NCI-H446 (cell line): ENCODE data around the gene ACTN2.

ENCODE experiments used
- DNase-seq, 2 experiments: peaks; one replicate each; lab custom pipeline; 2025; lab: John Stamatoyannopoulos, UW

ACTN2 gene

DNA sequence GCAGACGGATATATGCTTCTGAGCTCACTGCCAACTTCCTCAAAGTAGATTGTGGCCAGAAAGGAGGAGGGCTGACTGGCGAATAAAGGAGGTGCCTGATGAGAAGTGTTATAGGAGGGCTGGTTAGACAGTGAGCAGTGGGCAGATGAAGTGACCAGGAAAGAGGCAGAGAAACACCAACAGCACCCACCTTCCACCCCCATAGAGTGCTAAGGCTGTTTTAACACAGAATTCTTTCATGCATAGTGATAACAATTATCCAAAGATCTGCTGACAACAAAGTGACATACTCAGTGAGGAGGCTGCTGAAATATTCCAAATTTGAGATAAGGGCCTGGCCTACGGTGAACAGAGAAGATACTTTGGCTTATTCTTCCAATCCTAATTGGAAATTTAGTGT is 87.6 kb downstream of the ACTN2 start:
- DNase-seq = no peak

DNA sequence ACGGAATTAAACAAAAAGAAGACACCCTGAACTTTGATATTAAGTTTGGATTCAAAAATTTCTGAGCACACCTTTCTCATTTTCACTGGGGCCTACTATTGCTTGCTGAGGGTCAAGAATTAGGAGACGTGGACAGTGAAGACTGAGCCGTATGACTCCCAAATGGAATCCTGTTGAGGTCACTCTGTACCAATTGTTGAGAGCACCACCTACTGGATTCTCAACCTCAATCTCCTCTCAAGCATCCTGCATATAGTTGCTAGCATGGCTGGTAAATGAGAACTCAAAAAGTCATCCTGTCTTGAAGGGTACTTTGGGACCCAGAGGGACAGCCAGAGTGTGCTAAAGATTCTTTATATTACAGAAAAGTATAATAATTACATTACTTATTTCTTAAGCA is 88.6 kb downstream of the ACTN2 start:
- no peak for DNase-seq

DNA sequence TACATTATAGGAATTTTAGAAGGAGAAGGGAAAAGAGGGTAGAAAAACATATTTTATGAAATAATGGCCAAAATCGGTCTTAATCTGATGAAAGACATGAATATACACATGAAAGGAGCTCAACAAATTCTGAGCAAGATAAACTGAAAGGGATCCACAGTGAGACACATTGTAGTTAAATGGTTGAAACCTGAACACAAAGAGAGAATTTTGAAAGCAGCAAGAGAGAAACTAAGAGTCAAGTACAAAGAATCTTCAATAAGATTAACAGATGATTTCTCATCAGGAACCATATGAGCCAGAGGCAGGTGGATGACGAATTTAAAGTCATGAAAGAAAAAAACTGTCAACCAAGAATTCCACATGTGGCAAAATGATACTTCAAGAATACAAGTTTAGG is 93.0 kb downstream of the ACTN2 start:
- DNase-seq = no peak

DNA sequence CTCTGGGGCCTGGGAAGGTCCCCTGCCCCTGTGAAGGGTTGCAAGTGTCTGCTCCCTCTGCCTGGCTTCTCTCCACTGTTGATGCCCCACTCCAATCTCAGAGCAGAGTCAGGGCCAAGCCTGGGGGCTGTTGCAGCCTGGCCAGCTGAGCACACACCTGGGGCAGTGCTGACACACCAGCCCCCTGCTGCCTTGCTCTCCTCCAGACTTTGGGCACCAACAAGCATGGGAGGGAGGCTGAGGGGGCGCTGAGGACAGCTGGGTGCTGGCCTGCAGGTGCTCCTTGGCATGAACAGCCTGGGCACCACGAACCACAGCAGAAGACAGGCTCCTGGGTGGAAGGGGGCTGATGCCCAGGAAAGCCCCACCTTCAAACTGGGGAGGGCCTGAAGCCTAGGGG is 99.2 kb downstream of the ACTN2 start:
- no peak for DNase-seq

DNA sequence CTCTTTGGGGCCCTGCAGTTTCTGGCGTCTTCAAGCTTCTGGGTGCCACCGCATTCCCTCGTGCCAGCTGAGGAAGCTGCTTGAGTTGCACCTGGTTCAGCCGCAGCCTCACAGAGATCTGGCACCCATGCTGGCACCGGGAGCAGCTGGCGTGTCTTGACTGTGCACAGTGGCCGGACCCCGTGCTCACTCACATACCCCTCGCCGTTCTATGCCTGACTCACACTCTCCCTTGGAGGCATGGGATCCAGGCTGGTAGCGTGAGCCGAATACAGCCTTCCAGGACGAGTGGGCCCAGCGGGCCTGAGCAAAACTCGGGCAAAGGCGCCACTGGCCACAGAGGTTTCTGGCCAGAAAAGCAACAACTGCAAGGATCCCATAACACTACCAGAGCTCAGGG is 100.2 kb downstream of the ACTN2 start:
- no peak for DNase-seq

DNA sequence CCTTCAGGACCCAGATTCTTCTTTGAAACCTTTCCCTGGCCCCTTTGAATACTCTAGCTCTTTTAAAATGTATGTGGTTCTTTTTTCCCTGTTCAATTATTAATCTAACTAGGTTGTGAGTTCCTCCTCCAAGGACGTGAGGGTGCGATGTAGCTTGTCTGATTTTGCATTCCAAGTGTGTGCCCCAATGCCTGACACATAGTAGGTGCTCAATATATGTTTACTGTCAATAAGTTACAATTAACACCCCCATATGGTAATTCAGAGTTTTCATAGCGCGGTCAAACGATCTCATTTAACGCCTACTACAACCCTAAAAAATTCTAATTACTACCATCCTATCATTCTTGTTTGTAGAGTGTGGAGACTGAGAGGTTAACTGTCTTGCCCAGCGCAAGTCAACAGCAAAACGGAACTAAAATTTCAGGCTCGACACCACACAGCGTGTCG is 108.3 kb downstream of the ACTN2 start:
- DNase-seq = no peak

DNA sequence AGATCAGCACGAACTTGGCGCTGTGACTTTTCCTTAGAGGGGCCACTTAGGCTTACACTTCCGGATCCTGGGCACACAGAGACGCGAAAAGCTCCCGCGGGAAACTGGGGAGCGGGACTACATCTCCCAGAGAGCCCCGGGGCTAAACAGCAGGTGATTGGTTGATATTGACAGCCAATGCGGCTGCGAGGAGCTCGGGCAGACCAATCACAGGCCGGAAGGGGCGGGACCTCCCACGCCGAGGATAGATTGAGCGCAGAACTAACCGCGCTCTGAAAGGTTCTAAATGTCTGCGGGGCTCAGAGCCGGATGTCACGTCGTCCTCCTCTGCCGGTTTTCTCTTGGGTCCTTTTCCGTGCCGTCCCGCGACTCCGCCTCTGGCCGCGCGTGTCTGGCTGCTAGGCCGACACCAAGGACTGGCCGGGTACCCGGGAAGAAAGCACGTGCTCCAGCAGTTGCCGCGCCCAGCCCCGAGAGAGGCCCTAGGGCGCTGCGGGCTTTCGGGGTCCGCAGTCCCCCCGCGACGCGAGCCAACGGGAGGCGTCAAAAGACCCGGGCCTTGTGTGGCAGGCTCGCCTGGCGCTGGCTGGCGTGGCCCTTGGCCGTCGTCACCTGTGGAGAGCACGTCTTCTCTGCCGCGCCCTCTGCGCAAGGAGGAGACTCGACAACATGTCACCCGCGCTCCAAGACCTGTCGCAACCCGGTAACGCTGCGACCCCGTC is 108.9 kb downstream of the ACTN2 start, which contains the start of gene MTR:
Gene MTR (plus strand): TSS at position 258 of the 722 bp plus-strand sequence. CDS start 412 bp downstream, at position 670.
- DNase-seq = peak; percentile 98 to 99

DNA sequence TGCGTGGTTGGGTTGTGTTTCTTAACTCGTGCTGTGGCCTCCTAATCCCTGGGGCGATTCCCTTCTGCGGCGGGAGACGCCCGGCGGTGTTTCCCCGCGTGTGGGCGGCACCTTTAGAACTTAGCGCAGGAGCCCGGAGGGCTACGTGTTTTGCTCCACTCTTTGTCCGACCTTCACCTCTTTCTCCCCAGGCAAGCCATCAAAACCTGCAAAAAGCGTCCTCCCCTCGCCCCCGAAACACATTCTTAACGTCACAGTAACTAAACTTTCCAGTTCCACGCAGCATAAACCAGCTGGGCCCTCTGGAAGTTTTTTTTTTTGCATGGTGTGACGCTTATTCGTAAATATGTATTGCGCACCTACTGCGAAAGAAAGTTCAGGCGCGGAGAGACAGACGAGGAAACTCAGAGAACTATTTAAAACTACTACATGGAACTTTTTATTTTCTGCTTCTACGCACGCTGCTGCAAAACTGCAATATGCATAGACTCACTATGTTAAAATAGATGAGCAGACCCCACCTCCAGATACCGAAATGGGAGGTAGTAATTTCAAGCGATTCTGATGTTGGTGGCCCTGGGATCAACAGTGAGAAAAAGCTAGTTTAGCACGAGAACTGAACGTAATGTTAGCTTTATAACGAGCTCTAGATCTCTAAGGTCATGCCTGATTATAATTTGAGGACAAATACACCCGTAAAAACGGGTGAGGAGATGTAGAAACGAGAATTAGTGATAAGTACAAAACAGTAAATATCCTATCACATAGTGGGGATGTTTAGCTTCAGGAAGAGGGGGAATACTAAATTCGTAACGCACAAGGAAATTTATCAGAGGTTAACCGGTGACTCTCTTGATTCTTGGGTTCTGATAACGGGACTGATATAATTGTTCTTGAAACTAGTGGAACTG is 109.7 kb downstream of the ACTN2 start:
- DNase-seq = peak in 1 of 2 experiments; percentile 28

DNA sequence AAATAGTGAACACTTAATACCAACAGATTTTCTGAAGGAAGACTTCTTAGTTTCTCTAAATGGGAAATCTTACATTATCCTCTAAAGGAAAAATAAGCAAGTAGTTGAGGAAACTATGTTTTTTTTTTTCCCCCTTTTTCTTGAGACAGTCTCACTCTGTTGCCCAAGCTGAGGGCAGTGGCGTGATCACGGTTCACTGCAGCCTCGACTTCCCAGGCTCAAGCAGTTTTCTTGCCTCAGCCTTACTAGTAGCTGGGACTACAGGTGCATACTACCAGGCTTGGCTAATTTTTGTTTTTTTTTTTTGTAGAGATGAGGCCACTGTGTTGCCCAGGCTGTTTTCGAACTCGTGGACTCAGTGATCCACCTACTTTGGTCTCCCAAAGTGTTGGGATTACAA is 112.7 kb downstream of the ACTN2 start:
- no peak for DNase-seq

DNA sequence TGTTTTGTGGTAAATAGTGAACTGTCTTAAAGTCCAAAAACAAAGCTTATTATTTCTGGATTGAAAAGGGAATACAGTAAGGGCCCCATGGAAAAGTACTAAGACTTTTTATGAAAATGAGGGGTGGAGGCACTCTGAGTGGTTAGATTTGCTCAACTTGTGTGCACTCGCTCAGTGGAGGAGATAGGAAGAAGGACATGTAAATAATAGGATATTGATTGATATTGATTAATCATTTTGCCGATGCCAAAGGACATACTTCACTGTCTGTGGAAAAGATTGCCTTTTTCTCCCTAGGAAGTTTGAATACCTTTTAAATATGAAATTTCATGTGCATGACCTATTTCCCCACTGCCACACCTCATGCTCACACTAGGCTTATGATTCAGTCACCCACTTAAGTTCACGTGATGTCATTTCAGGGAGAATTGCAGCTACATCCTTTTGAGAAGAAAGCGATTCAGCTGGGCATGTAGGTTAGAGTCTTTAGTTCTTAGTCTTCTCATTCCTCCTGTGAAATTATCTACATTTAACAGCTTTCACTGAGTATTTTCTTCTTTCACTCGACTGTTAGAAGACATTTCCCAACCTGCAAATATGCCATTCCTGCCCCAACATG is 113.8 kb downstream of the ACTN2 start:
- DNase-seq = no peak

DNA sequence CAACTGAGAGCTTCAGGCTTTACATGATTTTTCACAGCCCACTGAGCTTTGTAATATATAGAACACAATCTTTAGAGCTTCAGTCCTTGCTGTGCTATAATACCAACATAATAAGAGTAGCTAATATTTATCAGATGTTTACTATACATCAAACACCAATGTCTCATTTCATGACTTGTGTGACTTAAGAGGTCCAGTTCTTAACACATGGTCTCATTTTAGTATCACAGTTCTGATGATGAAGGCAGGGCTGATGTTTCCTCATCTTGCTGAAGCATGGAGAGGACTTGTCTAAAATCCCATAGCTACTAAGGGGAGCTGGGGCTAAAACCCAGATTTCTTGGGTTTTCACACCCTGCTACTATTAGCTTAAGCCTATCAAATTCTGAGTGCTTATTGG is 114.3 kb downstream of the ACTN2 start:
- no peak for DNase-seq

DNA sequence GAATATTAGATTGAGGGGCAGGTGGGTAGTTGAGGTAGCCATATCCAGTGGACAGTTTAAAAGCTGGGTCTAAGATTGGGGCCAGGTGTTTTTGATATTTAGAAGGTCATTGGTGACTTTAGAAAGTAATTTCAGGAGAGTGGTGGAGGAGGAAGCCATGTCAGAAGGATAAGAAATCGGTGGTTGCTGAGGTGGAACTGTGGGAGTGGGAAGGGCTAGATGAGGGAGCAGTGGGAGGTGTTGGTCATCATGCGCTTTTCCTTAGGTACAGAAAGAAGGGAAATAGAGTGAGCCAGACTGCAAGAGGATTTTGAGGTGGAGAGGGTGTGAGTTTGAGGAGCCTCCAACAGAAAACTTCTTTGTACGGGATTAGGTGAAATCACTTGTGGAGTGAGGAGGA is 116.0 kb downstream of the ACTN2 start:
- DNase-seq = no peak

DNA sequence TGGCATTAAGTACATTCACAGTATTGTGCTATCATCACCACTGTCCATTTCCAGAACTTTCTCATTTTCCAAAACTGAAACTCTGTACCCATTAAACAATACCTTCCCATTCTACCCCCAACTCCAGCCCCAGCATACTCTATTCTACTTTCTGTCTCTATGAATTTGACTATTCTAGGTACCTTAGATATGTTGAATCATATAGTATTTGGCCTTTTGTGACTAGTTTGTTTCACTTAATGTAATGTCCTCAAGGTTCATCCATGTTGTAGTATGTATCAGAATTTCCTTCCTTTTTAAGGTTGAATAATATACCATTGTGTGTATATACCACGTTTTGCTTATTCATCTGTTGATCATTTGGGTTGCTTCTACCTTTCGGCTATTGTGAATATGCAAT is 120.3 kb downstream of the ACTN2 start:
- DNase-seq = no peak

DNA sequence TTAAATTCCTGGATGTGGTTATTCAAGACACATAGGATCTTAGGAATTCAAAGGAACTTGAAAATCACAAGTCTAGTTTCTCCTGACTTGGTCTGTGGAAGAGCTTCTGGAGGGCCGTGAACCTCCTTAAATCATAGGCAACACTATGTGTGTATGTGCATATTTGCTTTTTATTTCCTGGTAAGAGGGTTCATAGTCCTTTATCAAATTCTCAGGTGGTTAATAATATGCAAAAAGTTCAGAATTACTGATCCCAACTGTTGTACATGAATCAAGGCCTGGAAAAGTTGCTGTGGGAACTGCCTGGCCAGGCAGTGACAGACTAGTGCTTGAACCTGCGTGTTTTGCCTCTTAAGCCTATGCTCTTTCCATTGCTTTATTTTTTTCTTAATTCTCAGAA is 121.7 kb downstream of the ACTN2 start:
- no peak for DNase-seq

DNA sequence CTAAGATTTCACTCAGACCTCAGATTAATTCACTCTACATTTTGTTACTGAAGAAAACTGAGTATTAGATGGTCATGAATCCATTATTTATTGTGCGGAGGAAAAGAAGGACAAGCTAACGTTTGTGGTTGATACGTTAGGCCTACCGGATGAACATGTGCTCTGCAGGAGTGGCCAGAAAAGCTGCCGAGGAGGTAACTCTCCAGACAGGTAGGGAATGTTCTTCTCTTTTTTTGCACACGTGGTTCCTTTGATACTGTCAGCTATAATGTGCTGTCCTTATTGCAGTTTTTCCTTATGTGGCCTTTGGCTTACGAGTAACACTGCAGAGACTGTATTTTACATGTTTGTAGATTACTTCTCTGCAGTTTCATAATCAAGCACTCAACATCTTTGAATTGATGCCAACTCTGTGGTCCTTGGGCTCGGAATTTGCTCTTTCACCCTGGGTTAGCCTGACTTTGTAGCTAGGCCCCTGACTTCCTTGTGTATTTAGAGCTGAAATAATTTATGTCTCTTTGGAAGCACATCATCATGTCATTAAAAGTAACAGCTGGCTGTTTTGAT is 122.3 kb downstream of the ACTN2 start:
- DNase-seq = peak in 1 of 2 experiments; percentile 49

DNA sequence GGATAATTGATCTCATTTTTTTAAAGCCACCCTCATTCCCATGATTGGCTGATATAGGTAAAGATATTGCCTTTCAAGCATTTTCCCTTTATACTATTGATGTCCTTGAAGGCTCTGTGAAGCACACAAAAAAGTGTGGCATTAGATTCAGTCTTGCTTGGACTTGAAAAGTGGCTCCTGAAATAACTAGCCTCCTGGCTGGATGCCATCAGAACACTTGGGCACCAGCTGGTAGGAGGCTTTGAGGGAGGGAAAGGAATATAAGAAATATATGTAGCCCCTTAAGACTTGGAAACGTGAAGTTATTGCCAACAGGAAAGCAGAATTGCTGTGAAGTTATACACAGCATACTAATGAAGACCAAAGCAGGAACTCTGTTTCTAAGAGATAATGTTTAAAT is 122.8 kb downstream of the ACTN2 start:
- peak; percentile 34 to 71 for DNase-seq

DNA sequence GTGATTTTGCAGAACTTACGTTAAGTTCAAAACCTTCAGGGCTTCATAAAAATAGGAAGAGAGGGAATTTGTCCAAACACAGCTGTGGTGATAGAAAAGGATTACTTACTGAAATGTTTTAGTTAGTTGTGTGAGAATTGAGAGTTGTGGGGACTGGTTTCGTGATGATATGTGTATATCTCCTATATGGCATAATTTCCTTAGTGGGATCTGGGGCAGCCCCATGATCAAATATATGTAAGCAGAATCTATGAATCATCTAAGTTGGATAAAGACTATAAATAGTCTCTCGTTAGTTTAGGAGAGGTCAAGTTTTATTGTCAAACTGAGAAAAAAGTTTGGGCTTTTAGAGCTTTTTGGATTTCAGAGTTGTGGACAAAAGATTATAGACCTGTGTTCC is 123.7 kb downstream of the ACTN2 start:
- no peak for DNase-seq

DNA sequence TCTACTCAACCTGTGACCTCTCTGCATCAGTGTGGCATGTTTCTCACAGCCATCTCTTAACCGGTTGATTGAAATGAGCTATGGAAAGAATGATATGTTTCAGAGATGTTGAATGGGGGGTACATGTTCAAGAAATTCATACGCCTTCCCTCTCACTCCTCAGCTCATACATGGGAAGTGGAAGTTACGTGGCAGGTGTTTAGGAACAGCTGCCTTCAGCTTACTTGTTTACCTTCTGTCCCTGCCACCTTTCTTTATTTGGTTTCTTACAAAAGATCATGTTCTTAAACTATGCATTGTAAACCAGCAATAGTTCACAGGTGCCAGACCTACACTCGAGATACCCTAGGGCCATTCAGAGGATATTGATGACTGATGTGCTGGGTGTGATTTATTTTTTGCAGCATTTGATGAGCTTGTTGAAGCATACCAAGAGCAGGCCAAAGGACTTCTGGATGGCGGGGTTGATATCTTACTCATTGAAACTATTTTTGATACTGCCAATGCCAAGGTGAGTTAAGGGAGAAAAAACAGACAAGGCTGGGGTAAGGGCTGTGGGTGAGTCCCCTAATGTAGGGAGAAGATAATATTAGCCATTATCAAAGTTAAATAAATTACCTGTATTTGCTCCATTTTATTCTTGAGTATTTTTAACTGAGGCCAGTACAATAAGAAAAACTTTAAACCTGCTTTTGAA is 126.2 kb downstream of the ACTN2 start:
- DNase-seq = no peak
